H54 (cell line): ENCODE measurements around the gene SLC26A9.

Experiments
- DNase-seq: peaks from one replicate; pipeline ENCODE4 v3.0.0; 2011; ENCODE audit warnings: low spot score, mixed read lengths; ENCODE audit not compliant: insufficient read length
- FAIRE-seq: peaks from 3 replicates; lab custom pipeline; 2011; peaks lifted over from hg19 to GRCh38; lab: Jason Lieb, UNC
- POLR2A ChIP-seq: IDR thresholded peaks from 2 replicates; pipeline ENCODE4 v1.6.1; 2011; ENCODE audit warnings: low read depth, mild to moderate bottlenecking, low read length

The SLC26A9 gene

GRCh38 chr1:205943245-205943644, at the start of gene SLC26A9:
TSS of gene SLC26A9 (minus strand) at chr1:205943456. CDS start at chr1:205935820, 7,636 bp downstream.
- DNase-seq, result no peak
- no peak for TF ChIP-seq POLR2A
- FAIRE-seq, result no peak

GRCh38 chr1:205992218-205992882, 49.1 kb upstream of the SLC26A9 start:
- TF ChIP-seq POLR2A, result no peak
- FAIRE-seq (no peak), DNase-seq (no peak)

- TF ChIP-seq POLR2A, result no peak
- FAIRE-seq, result no peak
- DNase-seq, result no peak
Measured at GRCh38 chr1:205991237-205991636, 48.0 kb upstream of the SLC26A9 start.

GRCh38 chr1:205990226-205990625, 47.0 kb upstream of the SLC26A9 start:
- FAIRE-seq (no peak), DNase-seq (no peak)
- TF ChIP-seq POLR2A, result no peak

GRCh38 chr1:205989786-205990185, 46.5 kb upstream of the SLC26A9 start:
- no peak for TF ChIP-seq POLR2A
- FAIRE-seq, result no peak
- DNase-seq, result no peak

- TF ChIP-seq POLR2A, result no peak
- FAIRE-seq, result no peak
- no peak for DNase-seq
Measured at GRCh38 chr1:205988585-205988995, 45.3 kb upstream of the SLC26A9 start.

GRCh38 chr1:205986861-205987260, 43.6 kb upstream of the SLC26A9 start:
- no peak for TF ChIP-seq POLR2A
- FAIRE-seq, result no peak

GRCh38 chr1:205986292-205986691, 43.0 kb upstream of the SLC26A9 start:
- TF ChIP-seq POLR2A, result no peak
- DNase-seq (no peak), FAIRE-seq (no peak)

More at GRCh38 chr1:205986861-205987260, 43.6 kb upstream of the SLC26A9 start:
- DNase-seq, result no peak

GRCh38 chr1:205985330-205986005, 42.2 kb upstream of the SLC26A9 start:
- no peak for FAIRE-seq
- TF ChIP-seq POLR2A, result no peak
- DNase-seq, result no peak

GRCh38 chr1:205983925-205984725, 40.9 kb upstream of the SLC26A9 start:
- TF ChIP-seq POLR2A, result no peak
- FAIRE-seq, result no peak
- DNase-seq, result peak; percentile 60

- DNase-seq, result no peak
- no peak for FAIRE-seq
- TF ChIP-seq POLR2A, result no peak
Measured at GRCh38 chr1:205981257-205981656, 38.0 kb upstream of the SLC26A9 start.

- FAIRE-seq, result no peak
- no peak for TF ChIP-seq POLR2A
- DNase-seq, result no peak
Measured at GRCh38 chr1:205980237-205980870, 37.1 kb upstream of the SLC26A9 start.

- FAIRE-seq (no peak), DNase-seq (no peak)
- TF ChIP-seq POLR2A, result no peak
Measured at GRCh38 chr1:205979301-205979700, 36.0 kb upstream of the SLC26A9 start.
